Kasumi-1 (cell line): ENCODE measurements around the gene MAPRE2.

ENCODE experiments used
- DNase-seq, 2 experiments: peaks; one replicate each; lab custom pipeline; 2025; lab: John Stamatoyannopoulos, UW

Gene MAPRE2

GRCh38 chr18:35180455-35180854 is 139.2 kb downstream of the MAPRE2 start:
- DNase-seq, result no peak

GRCh38 chr18:35182151-35182550 is 140.9 kb downstream of the MAPRE2 start:
- no peak for DNase-seq

GRCh38 chr18:35183886-35184285 is 142.7 kb downstream of the MAPRE2 start:
- no peak for DNase-seq

- DNase-seq, result no peak
These were observed 144.6 kb downstream of the MAPRE2 start for GRCh38 chr18:35185771-35186170.

GRCh38 chr18:35186291-35187034 is 145.2 kb downstream of the MAPRE2 start:
- no peak for DNase-seq

GRCh38 chr18:35189510-35189909 is 148.3 kb downstream of the MAPRE2 start:
- no peak for DNase-seq

- no peak for DNase-seq
These were observed 149.9 kb downstream of the MAPRE2 start for GRCh38 chr18:35190948-35191697.

- no peak for DNase-seq
These were observed 150.4 kb downstream of the MAPRE2 start for GRCh38 chr18:35191698-35192025.

- no peak for DNase-seq
These were observed 151.2 kb downstream of the MAPRE2 start for GRCh38 chr18:35192415-35192814.
